GM12865 (cell line): Measurements from ENCODE around the gene PXK.
A peak's percentile ranks its signal among the peaks of the same experiment; 100 is the strongest.

ENCODE experiments used
- DNase-seq: peaks from one replicate; pipeline ENCODE4 v3.0.0; 2010; ENCODE audit warnings: low read depth
- H3K4me3 ChIP-seq: 2 replicates; pipeline ENCODE4 v1.5.1; 2011; ENCODE audit warnings: mild to moderate bottlenecking, low read depth, low read length, control low read depth
- CTCF ChIP-seq: IDR thresholded peaks from 2 replicates; pipeline ENCODE4 v1.5.1; 2011; ENCODE audit warnings: low read length, control low read depth, low read depth, inconsistent platforms; ENCODE audit not compliant: insufficient read depth; ENCODE audit errors: missing control alignments

Gene PXK

DNA sequence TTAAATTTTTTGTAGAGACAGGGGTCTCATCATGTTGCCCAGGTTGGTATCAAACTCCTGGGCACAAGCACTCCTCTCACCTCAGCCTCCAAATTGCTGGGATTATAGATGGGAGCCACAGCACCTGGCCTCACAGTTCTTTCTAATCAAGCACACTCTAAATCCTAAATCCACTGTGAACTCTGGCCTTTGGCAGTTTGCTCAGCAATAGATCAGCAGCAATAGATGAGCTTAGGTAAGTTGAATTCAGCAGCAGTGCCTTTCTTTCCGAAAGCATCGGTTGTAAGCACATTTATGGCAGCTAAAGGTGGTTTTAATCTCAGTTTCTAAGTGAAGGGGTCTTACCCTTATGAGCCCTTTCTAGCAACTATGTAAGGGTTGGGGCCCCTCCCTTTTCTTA lies 84.4 kb downstream of the PXK start:
- TF ChIP-seq CTCF: no peak
- DNase-seq: no peak

GRCh38 chr3:58418227-58418626 lies 85.5 kb downstream of the PXK start:
- DNase-seq: no peak
- H3K4me3 ChIP-seq: no peak overlapping the region
- TF ChIP-seq CTCF: no peak

More for the DNA sequence above, 84.4 kb downstream of the PXK start:
- H3K4me3 ChIP-seq: no peak overlapping the region

DNA sequence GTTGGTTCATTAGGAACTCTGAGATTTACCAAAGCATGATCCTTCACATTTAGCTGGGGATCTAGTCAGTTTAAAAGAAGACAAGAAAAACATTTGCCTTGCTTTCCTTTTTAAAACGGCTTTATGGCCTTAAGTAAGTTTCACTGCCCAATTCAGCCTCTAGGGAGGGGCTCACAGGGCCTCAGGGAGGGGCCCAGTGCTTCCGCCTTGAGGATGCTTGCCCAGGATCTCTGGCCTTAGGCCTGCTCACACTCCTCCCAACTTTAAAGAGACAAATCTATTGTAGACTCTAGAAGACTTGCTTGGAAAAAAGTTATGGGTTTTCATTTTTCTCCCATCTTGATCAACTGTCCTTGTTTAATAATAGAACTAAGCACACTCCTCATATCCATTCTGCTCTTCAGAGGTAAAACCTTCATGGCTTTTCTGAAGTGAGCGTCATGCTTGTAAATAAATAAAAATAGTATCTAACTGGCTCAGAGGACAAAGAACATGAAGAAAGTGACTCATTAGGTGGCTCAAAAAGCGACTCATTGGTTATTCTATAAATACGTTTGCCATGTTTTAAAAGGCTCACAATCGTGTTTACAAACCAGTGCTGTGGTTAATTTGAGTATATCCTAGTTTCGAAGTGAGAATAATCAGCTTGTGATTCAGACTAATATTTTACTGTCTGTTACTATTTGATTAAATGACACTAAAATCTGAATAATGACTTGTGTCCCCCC lies 87.3 kb downstream of the PXK start:
- DNase-seq: peak; percentile 75
- peak; percentile 4 for TF ChIP-seq CTCF
- no peak overlapping the region for H3K4me3 ChIP-seq

GRCh38 chr3:58421004-58421403 lies 88.3 kb downstream of the PXK start:
- DNase-seq: peak; percentile 54
- H3K4me3 ChIP-seq: no peak overlapping the region; the same call in 1 of the 2 replicates
- no peak for TF ChIP-seq CTCF

DNA sequence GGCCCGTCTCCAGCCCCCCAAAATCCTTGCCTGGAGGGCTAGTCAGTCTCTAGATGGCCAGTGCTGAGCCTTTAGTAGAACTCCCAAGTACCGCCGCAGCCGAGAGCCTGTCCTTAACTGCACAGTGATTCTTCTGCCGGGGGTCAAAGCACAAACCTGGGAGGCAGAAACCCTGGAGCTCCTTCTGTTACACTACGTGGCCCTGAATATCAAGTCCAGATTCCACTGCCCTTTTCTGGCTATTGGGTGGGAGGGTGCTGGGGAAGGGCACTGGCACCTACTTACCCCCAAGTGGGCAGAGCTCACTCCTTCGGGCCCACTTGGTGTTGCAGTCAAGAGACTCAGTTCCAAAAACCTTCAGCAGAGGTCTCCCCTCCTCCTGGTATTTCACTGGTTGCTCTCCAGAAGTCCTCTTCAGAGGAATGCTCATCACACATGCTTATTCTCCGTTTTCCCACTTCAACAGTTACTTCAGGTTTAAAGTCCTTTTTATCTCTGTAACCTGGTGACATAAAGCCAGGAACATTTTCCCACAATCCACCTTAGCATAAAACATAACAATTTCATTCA lies 90.1 kb downstream of the PXK start:
- no peak overlapping the region for H3K4me3 ChIP-seq
- TF ChIP-seq CTCF: peak; percentile 4
- DNase-seq: no peak

DNA sequence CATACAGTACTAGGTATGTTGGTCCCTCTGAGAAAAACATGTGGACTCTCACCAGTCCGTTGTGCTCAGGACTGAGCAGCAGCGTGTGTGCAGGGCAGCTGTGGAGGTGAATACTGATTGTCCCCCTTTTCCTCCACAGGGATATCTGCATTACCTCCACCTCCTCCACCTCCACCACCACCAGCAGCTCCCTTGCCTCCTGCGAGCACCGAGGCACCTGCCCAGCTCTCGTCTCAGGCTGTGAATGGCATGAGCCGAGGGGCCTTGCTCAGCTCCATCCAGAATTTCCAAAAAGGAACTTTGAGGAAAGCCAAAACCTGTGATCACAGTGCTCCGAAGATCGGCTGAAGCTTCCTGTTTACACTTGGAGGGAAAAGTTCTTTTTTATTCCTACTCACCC lies 91.9 kb downstream of the PXK start:
- no peak overlapping the region for H3K4me3 ChIP-seq
- no peak for DNase-seq
- TF ChIP-seq CTCF: no peak

- TF ChIP-seq CTCF: no peak
- H3K4me3 ChIP-seq: no peak overlapping the region
- DNase-seq: no peak
Measured at GRCh38 chr3:58425782-58426181, 93.1 kb downstream of the PXK start.
